CD4-positive, alpha-beta T cell (primary cell): ENCODE data around the gene KCND2. TPM values are rescaled to one million over a fixed set of nuclear protein-coding genes. Genes with fewer than 3 reads are reported as not detected.

Experiments used
- ATAC-seq: fragments of 200-7000 bp; cut with Tn5 transposase; one replicate; pipeline ENCODE4 v1.10.0; 2022; ENCODE audit warnings: mild to moderate bottlenecking; ENCODE audit not compliant: poor library complexity
- CTCF ChIA-PET: fragments of 350-600 bp; sonication (Branson Sonifier 250); formaldehyde crosslinking; loops from one replicate; lab custom pipeline; 2021; ENCODE audit warnings: antibody characterized with exemption, inconsistent platforms; lab: Charles Lee
- POLR2A ChIA-PET: fragments of 350-600 bp; sonication (Branson Sonifier 250); formaldehyde crosslinking; loops from one replicate; lab custom pipeline; 2021; ENCODE audit warnings: antibody characterized with exemption, inconsistent platforms; lab: Charles Lee
- DNase-seq, 14 experiments: peaks; one replicate each; pipeline ENCODE4 v3.0.0-alpha.2; 2013 to 2020; ENCODE audit warnings: mixed read lengths in 2 of 14
- H3K27ac ChIP-seq, 2 donors: one replicate each; pipeline versions ENCODE4 v1.5.1 to v1.7.0; 2013; ENCODE audit warnings: low read length in 2 of 2, low read depth in 1 of 2, mild to moderate bottlenecking in 1 of 2
- H3K27me3 ChIP-seq, 2 experiments: 1 replicate in 1 of 2; 2 replicates in 1 of 2; pipeline versions ENCODE4 v1.6.1 to v1.7.0; 2013; ENCODE audit warnings: low read length in 2 of 2, control low read depth in 1 of 2, mild to moderate bottlenecking in 1 of 2, moderate library complexity in 1 of 2; ENCODE audit not compliant: insufficient read depth in 2 of 2, control insufficient read depth in 1 of 2
- H3K36me3 ChIP-seq: one replicate; pipeline ENCODE4 v1.6.1; 2013; ENCODE audit warnings: low read length, control low read depth; ENCODE audit not compliant: insufficient read depth
- H3K4me1 ChIP-seq: one replicate; pipeline ENCODE4 v1.6.1; 2013; ENCODE audit warnings: low read length, control low read depth; ENCODE audit not compliant: insufficient read depth
- H3K4me3 ChIP-seq: one replicate; pipeline ENCODE4 v1.5.1; 2013; ENCODE audit warnings: mild to moderate bottlenecking, low read length, moderate library complexity
- H3K9me3 ChIP-seq, 2 experiments: 1 replicate in 1 of 2; 2 replicates in 1 of 2; pipeline versions ENCODE4 v1.6.1 to v1.7.0; 2013; ENCODE audit warnings: low read length in 2 of 2, mild to moderate bottlenecking in 2 of 2, control low read depth in 1 of 2, moderate library complexity in 1 of 2; ENCODE audit not compliant: control insufficient read depth in 1 of 2, insufficient read depth in 1 of 2
- H3K27ac Mint-ChIP-seq: one replicate; pipeline ENCODE4 v1.8.0; 2020; ENCODE audit warnings: mixed read lengths
- H3K27me3 Mint-ChIP-seq: one replicate; pipeline ENCODE4 v1.8.0; 2021; ENCODE audit warnings: mixed read lengths
- H3K36me3 Mint-ChIP-seq: one replicate; pipeline ENCODE4 v1.8.0; 2021; ENCODE audit warnings: low read depth, mixed read lengths
- H3K4me1 Mint-ChIP-seq: one replicate; pipeline ENCODE4 v1.8.0; 2021; ENCODE audit warnings: low read depth, mixed read lengths
- H3K4me3 Mint-ChIP-seq: one replicate; pipeline ENCODE4 v1.8.0; 2020; ENCODE audit warnings: mild to moderate bottlenecking, mixed read lengths
- H3K9me3 Mint-ChIP-seq: one replicate; pipeline ENCODE4 v1.8.0; 2020; ENCODE audit warnings: mixed read lengths
- intact Hi-C, 2 experiments: fragments of 100-400 bp; cut with DNase I in 1 of 2; cut with micrococcal nuclease in 1 of 2; formaldehyde crosslinking; loops; one replicate each; pipeline versions ENCODE4 v1.15.1 to v1.9.0; 2023 to 2025; cut with DNase I, micrococcal nuclease
- total RNA-seq, 174 experiments: library from RNA in 2 of 174; stranded (reverse) in 2 of 174; gene quantifications; one replicate each; pipeline ENCODE4 v1.2.3 and lab custom pipeline; 2021 to 2026
- TF ChIP-seq, protein P1 (sequence below): fragments of 200-600 bp; IDR thresholded peaks from one replicate; pipeline ENCODE4 v1.8.0; 2022; ENCODE audit warnings: antibody characterized with exemption, mild to moderate bottlenecking

The KCND2 gene
- total RNA-seq, 2 experiments from 2014 or later: not detected

DNA sequence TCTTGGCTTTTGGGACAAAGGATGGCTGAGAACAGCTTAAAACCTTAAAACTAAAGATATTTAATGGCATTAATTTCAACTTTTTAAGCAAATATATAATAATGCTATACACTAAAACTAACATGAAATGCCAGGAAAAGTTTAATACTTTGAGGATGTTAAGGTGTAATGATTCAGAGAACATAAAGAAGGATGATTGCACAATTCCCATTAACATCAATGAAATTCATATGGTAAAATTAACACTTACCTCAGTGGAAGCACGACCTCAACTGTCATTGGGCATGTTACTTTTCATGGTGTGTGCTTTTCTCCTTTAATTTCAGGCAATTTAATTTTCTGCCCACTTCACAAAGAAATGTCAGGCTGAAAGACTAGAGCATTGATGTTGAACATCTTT lies 171.7 kb downstream of the KCND2 start:
- ChIA-PET POLR2A (no interaction called here), CTCF (no interaction called here)
- DNase-seq (no peak), ATAC-seq (no peak)
- Mint-ChIP-seq H3K4me1 (no peaks in the 10 kb centered on the region), H3K9me3 (peaks cover 8% of the 10 kb centered on the region), H3K27me3 (no peaks in the 10 kb centered on the region), H3K36me3 (no peaks in the 10 kb centered on the region), H3K27ac (no peak overlapping the region), H3K4me3 (no peak overlapping the region)
- no peaks in the 10 kb centered on the region for H3K4me1 ChIP-seq
- no peak overlapping the region for H3K27ac ChIP-seq
- peaks cover 0 to 4% of the 10 kb centered on the region in 2 experiments for H3K9me3 ChIP-seq
- no peak overlapping the region for H3K4me3 ChIP-seq
- intact Hi-C loops: no loop called here
- TF ChIP-seq, protein P1, sequence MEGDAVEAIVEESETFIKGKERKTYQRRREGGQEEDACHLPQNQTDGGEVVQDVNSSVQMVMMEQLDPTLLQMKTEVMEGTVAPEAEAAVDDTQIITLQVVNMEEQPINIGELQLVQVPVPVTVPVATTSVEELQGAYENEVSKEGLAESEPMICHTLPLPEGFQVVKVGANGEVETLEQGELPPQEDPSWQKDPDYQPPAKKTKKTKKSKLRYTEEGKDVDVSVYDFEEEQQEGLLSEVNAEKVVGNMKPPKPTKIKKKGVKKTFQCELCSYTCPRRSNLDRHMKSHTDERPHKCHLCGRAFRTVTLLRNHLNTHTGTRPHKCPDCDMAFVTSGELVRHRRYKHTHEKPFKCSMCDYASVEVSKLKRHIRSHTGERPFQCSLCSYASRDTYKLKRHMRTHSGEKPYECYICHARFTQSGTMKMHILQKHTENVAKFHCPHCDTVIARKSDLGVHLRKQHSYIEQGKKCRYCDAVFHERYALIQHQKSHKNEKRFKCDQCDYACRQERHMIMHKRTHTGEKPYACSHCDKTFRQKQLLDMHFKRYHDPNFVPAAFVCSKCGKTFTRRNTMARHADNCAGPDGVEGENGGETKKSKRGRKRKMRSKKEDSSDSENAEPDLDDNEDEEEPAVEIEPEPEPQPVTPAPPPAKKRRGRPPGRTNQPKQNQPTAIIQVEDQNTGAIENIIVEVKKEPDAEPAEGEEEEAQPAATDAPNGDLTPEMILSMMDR: no peak
- H3K36me3 ChIP-seq: no peaks in the 10 kb centered on the region
- no peaks in the 10 kb centered on the region for H3K27me3 ChIP-seq

DNA sequence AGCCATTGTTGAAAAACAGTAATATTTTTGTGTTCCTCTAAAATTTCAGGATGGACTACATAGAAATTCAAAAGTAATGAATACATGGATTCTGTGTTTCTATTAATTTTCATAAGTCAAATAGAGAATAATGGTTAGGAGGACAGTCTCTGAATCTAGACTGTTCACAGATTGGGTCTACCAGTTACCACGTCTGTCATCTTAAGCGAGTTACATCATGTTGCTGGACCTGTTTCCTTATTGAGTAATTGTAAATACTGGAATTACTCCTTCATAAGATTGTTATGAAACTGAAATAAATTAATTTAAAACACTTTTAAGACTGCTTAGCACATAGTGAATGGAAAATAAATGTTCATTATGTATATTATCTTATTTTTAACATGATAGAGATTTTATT lies 172.3 kb downstream of the KCND2 start:
- Histone ChIP-seq H3K27ac (no peak overlapping the region), H3K4me3 (no peak overlapping the region), H3K9me3 (peaks cover 0 to 4% of the 10 kb centered on the region in 2 experiments), H3K36me3 (no peaks in the 10 kb centered on the region), H3K27me3 (no peaks in the 10 kb centered on the region), H3K4me1 (no peaks in the 10 kb centered on the region)
- intact Hi-C loops: no loop called here
- H3K4me1 Mint-ChIP-seq: no peaks in the 10 kb centered on the region
- ATAC-seq (no peak), DNase-seq (no peak)
- POLR2A ChIA-PET: no interaction called here
- no peaks in the 10 kb centered on the region for H3K36me3 Mint-ChIP-seq
- CTCF ChIA-PET: no interaction called here
- TF ChIP-seq, protein P1: no peak
- no peak overlapping the region for H3K4me3 Mint-ChIP-seq
- H3K27ac Mint-ChIP-seq: no peak overlapping the region
- H3K9me3 Mint-ChIP-seq: peaks cover 7% of the 10 kb centered on the region
- H3K27me3 Mint-ChIP-seq: no peaks in the 10 kb centered on the region

DNA sequence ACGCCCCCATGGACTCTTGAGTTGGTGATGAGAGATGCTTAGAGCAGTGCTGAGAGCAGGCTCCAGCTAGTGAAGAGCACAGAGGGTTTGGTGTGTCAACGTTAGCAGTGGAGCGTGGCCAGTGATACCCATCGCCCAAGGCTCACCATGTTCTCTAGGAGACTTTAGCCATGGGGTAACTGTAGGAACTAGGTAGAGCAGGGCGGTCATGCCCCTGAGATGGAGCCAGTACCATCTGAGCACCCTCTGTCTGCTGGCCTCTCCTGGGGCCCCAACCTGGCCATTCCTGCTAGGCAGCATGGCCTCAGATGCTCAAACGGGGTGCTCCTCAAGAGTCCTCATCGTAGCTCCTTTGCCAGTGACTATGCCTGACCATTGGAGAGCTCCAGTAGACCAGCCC lies 179.7 kb downstream of the KCND2 start:
- Mint-ChIP-seq H3K36me3 (no peaks in the 10 kb centered on the region), H3K27me3 (no peaks in the 10 kb centered on the region), H3K4me1 (no peaks in the 10 kb centered on the region), H3K4me3 (no peak overlapping the region), H3K9me3 (peaks cover 18% of the 10 kb centered on the region), H3K27ac (no peak overlapping the region)
- TF ChIP-seq, protein P1: no peak
- Histone ChIP-seq H3K36me3 (no peaks in the 10 kb centered on the region), H3K27me3 (no peaks in the 10 kb centered on the region), H3K4me3 (no peak overlapping the region), H3K9me3 (peaks cover 3 to 17% of the 10 kb centered on the region in 2 experiments), H3K27ac (no peak overlapping the region), H3K4me1 (no peaks in the 10 kb centered on the region)
- ChIA-PET CTCF (no interaction called here), POLR2A (no interaction called here)
- ATAC-seq (no peak), DNase-seq (no peak)
- intact Hi-C loops: no loop called here
